SK-N-SH (cell line): ENCODE results near the gene COLEC12. TPM values are rescaled to one million over a fixed set of nuclear protein-coding genes. Genes with fewer than 3 reads are reported as not detected.

Experiments
- CTCF ChIA-PET: fragments of 300-600, 350-600 bp; formaldehyde crosslinking; extraction: SDS; loops from one replicate; lab custom pipeline; 2021; lab: Yijun Ruan, JAX
- POLR2A ChIA-PET: fragments of 350-600 bp; sonication (Branson Sonifier 250); formaldehyde crosslinking; extraction: SDS; loops from one replicate; lab custom pipeline; 2020; ENCODE audit warnings: antibody characterized with exemption, inconsistent platforms; lab: Yijun Ruan, JAX
- DNase-seq: peaks from one replicate; pipeline ENCODE4 v3.0.0; 2012
- H2AFZ ChIP-seq: fragments of 200-600 bp; sonication (generic); 2 replicates; pipeline ENCODE4 v1.8.1; 2016; ENCODE audit warnings: antibody characterized with exemption, mild to moderate bottlenecking, low read depth
- H3F3A ChIP-seq: fragments of 200-600 bp; sonication (generic); replicated peaks from 2 replicates; pipeline ENCODE3; 2016; ENCODE audit warnings: antibody characterized with exemption, mild to moderate bottlenecking; ENCODE audit not compliant: insufficient read depth
- H3K27ac ChIP-seq, 2 experiments: fragments of 200-500 bp in 1 of 2; fragments of 200-600 bp in 1 of 2; sonication (Bioruptor generic) in 1 of 2; sonication (generic), shearing (Covaris generic) in 1 of 2; 2 replicates each; pipeline versions ENCODE4 v1.5.1 to v1.6.1; 2014 to 2016; ENCODE audit warnings: low read depth in 2 of 2, inconsistent platforms in 1 of 2, low read length in 1 of 2, mild to moderate bottlenecking in 1 of 2, mixed read lengths in 1 of 2
- H3K27me3 ChIP-seq: fragments of 200-600 bp; sonication (generic), shearing (Covaris generic); 2 replicates; pipeline ENCODE4 v1.6.1; 2016; ENCODE audit warnings: mixed run types; ENCODE audit not compliant: insufficient read depth
- H3K36me3 ChIP-seq, 2 experiments: fragments of 200-500 bp in 1 of 2; fragments of 200-600 bp in 1 of 2; sonication (Bioruptor generic) in 1 of 2; sonication (generic) in 1 of 2; replicated peaks in 1 of 2; 2 replicates each; pipeline versions ENCODE3 to v1.5.1; 2014 to 2016; ENCODE audit warnings: low read length in 1 of 2, mild to moderate bottlenecking in 1 of 2; ENCODE audit not compliant: insufficient read depth in 2 of 2, control insufficient read depth in 1 of 2
- H3K4me1 ChIP-seq, 2 experiments: fragments of 200-500 bp in 1 of 2; fragments of 200-600 bp in 1 of 2; sonication (Bioruptor generic) in 1 of 2; sonication (generic), shearing (Covaris generic) in 1 of 2; 2 replicates each; pipeline versions ENCODE4 v1.5.1 to v1.6.1; 2014 to 2016; ENCODE audit warnings: low read depth in 1 of 2, low read length in 1 of 2, mixed run types in 1 of 2; ENCODE audit not compliant: insufficient read depth in 2 of 2, control insufficient read depth in 1 of 2
- H3K4me2 ChIP-seq: fragments of 200-600 bp; sonication (generic), shearing (Covaris generic); 2 replicates; pipeline ENCODE4 v1.6.1; 2017; ENCODE audit warnings: mixed run types
- H3K4me3 ChIP-seq, 2 experiments: fragments of 200-500 bp in 1 of 2; fragments of 200-600 bp in 1 of 2; sonication (Bioruptor generic) in 1 of 2; sonication (generic), shearing (Covaris generic) in 1 of 2; 2 replicates each; pipeline versions ENCODE4 v1.5.1 to v1.8.1; 2014 to 2016; ENCODE audit warnings: low read depth in 2 of 2, inconsistent platforms in 1 of 2, low read length in 1 of 2, mild to moderate bottlenecking in 1 of 2, mixed read lengths in 1 of 2, moderate library complexity in 1 of 2
- H3K79me2 ChIP-seq: fragments of 200-600 bp; sonication (generic); 2 replicates; pipeline ENCODE4 v1.8.1; 2017; ENCODE audit warnings: mild to moderate bottlenecking; ENCODE audit not compliant: insufficient read depth
- H3K9ac ChIP-seq: fragments of 200-600 bp; sonication (generic); 2 replicates; pipeline ENCODE4 v1.6.1; 2017; ENCODE audit warnings: mixed run types
- H3K9me2 ChIP-seq: fragments of 200-600 bp; sonication (generic); 2 replicates; pipeline ENCODE4 v1.6.1; 2017; ENCODE audit warnings: mixed run types
- H3K9me3 ChIP-seq: fragments of 200-600 bp; sonication (generic); 2 replicates; pipeline ENCODE4 v1.6.1; 2017; ENCODE audit warnings: mixed run types, mild to moderate bottlenecking, moderate library complexity
- H4K20me1 ChIP-seq: fragments of 200-600 bp; sonication (generic); 2 replicates; pipeline ENCODE4 v1.6.1; 2017; ENCODE audit warnings: mild to moderate bottlenecking, mixed run types; ENCODE audit not compliant: insufficient read depth
- CHD2 ChIP-seq: fragments of 150-350 bp; IDR thresholded peaks from 2 replicates; pipeline ENCODE4 v1.6.1; 2018; ENCODE audit warnings: low read length; ENCODE audit not compliant: partially characterized antibody
- EP300 ChIP-seq, 2 experiments: IDR thresholded peaks; 2 replicates each; pipeline versions ENCODE4 v1.4.0 to v1.6.1; 2012; ENCODE audit warnings: borderline replicate concordance in 1 of 2, low read depth in 1 of 2, low read length in 1 of 2
- FOSL2 ChIP-seq: IDR thresholded peaks from 2 replicates; pipeline ENCODE4 v1.4.0; 2012; ENCODE audit warnings: low read depth, mild to moderate bottlenecking, moderate library complexity, borderline replicate concordance
- GATA2 ChIP-seq: sonication (generic); formaldehyde crosslinking; IDR thresholded peaks from 2 replicates; pipeline ENCODE4 v1.5.0; 2020; ENCODE audit warnings: mild to moderate bottlenecking, missing genetic modification reagents
- IRF3 ChIP-seq: fragments of 150-350 bp; IDR thresholded peaks from 2 replicates; pipeline ENCODE4 v1.6.1; 2016; ENCODE audit warnings: mild to moderate bottlenecking, low read depth, low read length
- JUND ChIP-seq: IDR thresholded peaks from 2 replicates; pipeline ENCODE4 v1.4.0; 2012
- NRF1 ChIP-seq: IDR thresholded peaks from 2 replicates; pipeline ENCODE4 v1.6.1; 2012; ENCODE audit warnings: low read depth, mild to moderate bottlenecking, low read length
- PBX3 ChIP-seq: IDR thresholded peaks from 2 replicates; pipeline ENCODE4; 2012
- RAD21 ChIP-seq: IDR thresholded peaks from 2 replicates; pipeline ENCODE4 v1.6.1; 2012; ENCODE audit warnings: mild to moderate bottlenecking, low read length
- REST ChIP-seq: IDR thresholded peaks from 2 replicates; pipeline ENCODE4 v1.6.1; 2012; ENCODE audit warnings: mild to moderate bottlenecking, low read depth, low read length, moderate library complexity
- SIN3A ChIP-seq: IDR thresholded peaks from 2 replicates; pipeline ENCODE4 v1.6.1; 2012; ENCODE audit warnings: low read depth, mild to moderate bottlenecking, low read length, moderate library complexity, borderline replicate concordance
- SMC3 ChIP-seq: IDR thresholded peaks from 2 replicates; pipeline ENCODE4 v1.6.1; 2012; ENCODE audit warnings: low read depth, low read length, improper control_type of control experiment
- TAF1 ChIP-seq: IDR thresholded peaks from 2 replicates; pipeline ENCODE4 v1.6.1; 2012; ENCODE audit warnings: low read depth, mild to moderate bottlenecking, low read length, moderate library complexity, borderline replicate concordance
- TCF12 ChIP-seq: IDR thresholded peaks from 2 replicates; pipeline ENCODE4 v1.4.0; 2012
- TEAD4 ChIP-seq: IDR thresholded peaks from 2 replicates; pipeline ENCODE4 v1.4.0; 2012; ENCODE audit warnings: mild to moderate bottlenecking, borderline replicate concordance; ENCODE audit not compliant: insufficient read depth
- WGBS: methylation state at CpG from one replicate; pipeline ENCODE4 v1.1.6; 2017; ENCODE audit warnings: low lambda C conversion rate; 5-methylcytosine and 5-hydroxymethylcytosine counted together
- polyA plus RNA-seq, 3 experiments: library from polyadenylated mRNA; depleted of rRNA; stranded (reverse); fragments of >200 nt; gene quantifications; 2 replicates each; pipeline ENCODE4 v1.2.3, GENCODE V29; 2012

The COLEC12 gene
- polyA plus RNA-seq, 1 of the 3 experiments (the other 2 are of a cell fraction) = 41.2 TPM

DNA sequence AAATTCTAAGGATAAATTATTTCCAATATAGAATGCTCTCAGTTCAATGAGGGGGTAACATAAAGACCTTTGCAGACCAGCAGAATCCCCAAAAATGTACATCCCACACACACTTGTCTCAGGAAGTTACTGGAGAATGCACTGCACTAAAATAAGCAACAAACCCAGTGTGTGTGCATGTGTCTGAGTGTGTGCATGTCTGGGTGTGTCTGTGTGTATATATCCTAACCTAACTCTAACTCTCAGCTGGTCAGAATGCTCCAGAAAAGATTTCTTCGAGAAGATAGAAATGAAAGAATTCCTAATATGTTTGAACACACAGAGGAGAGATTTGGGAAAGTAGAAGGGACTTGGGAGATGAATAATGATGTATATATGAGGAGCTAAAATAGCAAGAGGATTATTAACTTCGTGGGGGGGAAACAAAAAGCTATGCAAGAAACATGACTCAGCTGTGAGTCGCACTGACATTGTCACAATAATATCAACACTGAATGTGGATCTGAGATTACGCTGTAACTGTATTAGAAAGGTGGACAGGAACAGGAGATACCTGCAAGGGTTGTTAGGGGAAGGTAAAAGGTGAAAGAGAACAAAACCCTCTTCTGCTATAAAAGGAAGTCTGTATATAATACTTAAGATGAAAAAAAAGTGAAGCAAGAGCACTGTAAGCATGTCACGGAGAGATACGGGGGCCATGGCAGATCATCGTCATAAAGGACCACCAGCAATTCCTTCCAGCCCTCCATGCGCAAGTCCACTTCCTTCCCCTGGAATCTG lies 11.1 kb downstream of the COLEC12 start:
- WGBS = 50% methylated on average over 8 of the region's 8 CpGs
- H4K20me1 ChIP-seq = no peaks in the 10 kb centered on the region
- no peaks in the 10 kb centered on the region; the same call in 1 of the 2 replicates for H3K79me2 ChIP-seq
- CTCF ChIA-PET = interaction anchor here (0.9 to 1.6 kb wide), 2 partner anchors 10 to 135 kb away, joined by 3 to 5 read pairs; no protein-coding TSS in a partner anchor
- no peaks in the 10 kb centered on the region for H3K9me2 ChIP-seq
- TF ChIP-seq NRF1 = no peak
- TF ChIP-seq GATA2 (CRISPR knock-in tag) = no peak
- TF ChIP-seq SMC3 = no peak
- peak; percentile 33; the same call in 1 of the 2 replicates for TF ChIP-seq TEAD4
- peak in 1 of 2 experiments; percentile 41; a peak in 1 of 4 replicates for TF ChIP-seq EP300 (IDR thresholded peaks at IDR 0.05; ENCODE audit: borderline replicate concordance in 1 of 2, low read depth in 1 of 2, low read length in 1 of 2)
- TF ChIP-seq TAF1 = no peak
- peak; percentile 61 for TF ChIP-seq PBX3
- peak; percentile 67 for TF ChIP-seq JUND
- no peak for TF ChIP-seq SIN3A
- TF ChIP-seq CHD2 = no peak
- peak; percentile 67; the same call in 1 of the 2 replicates for TF ChIP-seq FOSL2
- no peak for TF ChIP-seq IRF3
- TF ChIP-seq TCF12 = peak; percentile 69; the same call in 1 of the 2 replicates
- no peak for TF ChIP-seq REST
- no peak for TF ChIP-seq RAD21
- TF ChIP-seq, all 33 proteins: peak for 6
- Histone ChIP-seq H3K36me3 (no peaks in the 10 kb centered on the region), H3K27me3 (no peaks in the 10 kb centered on the region), H2AFZ (peak overlapping the region; percentile 68; the same call in 1 of the 2 replicates), H3F3A (peaks cover 34% of the 10 kb centered on the region), H3K4me2 (peak overlapping the region; percentile 45), H3K9ac (peak overlapping the region; percentile 47), H3K4me1 (peaks cover 0 to 28% of the 10 kb centered on the region in 2 experiments; a peak in 3 of 4 replicates), H3K9me3 (no peaks in the 10 kb centered on the region), H3K27ac (peak overlapping the region in 1 of 2 experiments; percentile 70; a peak in 2 of 4 replicates), H3K4me3 (no peak overlapping the region)
- POLR2A ChIA-PET = no interaction called here
- DNase-seq = no peak
